ENCODE measurements around the gene KNSTRN.

Gene KNSTRN

GRCh38 chr15:40365624-40366456 lies 16.7 kb upstream of the KNSTRN start:
- Histone ChIP-seq H3K27ac (no peak overlapping the region), H3K9me3 (no peaks in the 10 kb centered on the region), H3K4me3 (ENCODE audit: low read depth in 1 of 2, low read length in 1 of 2) (no peak overlapping the region), H3K36me3 (peaks cover 16% of the 10 kb centered on the region), H3K4me1 (ENCODE audit: control insufficient read depth in 1 of 2, insufficient read depth in 1 of 2, low read depth in 1 of 2, low read length in 1 of 2) (peaks cover 19 to 21% of the 10 kb centered on the region in 2 experiments), H3K27me3 (no peaks in the 10 kb centered on the region)
- TF ChIP-seq, protein P1, sequence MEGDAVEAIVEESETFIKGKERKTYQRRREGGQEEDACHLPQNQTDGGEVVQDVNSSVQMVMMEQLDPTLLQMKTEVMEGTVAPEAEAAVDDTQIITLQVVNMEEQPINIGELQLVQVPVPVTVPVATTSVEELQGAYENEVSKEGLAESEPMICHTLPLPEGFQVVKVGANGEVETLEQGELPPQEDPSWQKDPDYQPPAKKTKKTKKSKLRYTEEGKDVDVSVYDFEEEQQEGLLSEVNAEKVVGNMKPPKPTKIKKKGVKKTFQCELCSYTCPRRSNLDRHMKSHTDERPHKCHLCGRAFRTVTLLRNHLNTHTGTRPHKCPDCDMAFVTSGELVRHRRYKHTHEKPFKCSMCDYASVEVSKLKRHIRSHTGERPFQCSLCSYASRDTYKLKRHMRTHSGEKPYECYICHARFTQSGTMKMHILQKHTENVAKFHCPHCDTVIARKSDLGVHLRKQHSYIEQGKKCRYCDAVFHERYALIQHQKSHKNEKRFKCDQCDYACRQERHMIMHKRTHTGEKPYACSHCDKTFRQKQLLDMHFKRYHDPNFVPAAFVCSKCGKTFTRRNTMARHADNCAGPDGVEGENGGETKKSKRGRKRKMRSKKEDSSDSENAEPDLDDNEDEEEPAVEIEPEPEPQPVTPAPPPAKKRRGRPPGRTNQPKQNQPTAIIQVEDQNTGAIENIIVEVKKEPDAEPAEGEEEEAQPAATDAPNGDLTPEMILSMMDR (IDR thresholded peaks at IDR 0.05): no peak

GRCh38 chr15:40366457-40367370 lies 15.8 kb upstream of the KNSTRN start:
- TF ChIP-seq, protein P1 (IDR thresholded peaks at IDR 0.05): no peak
- Histone ChIP-seq H3K27me3 (no peaks in the 10 kb centered on the region), H3K36me3 (peaks cover 12% of the 10 kb centered on the region), H3K27ac (peak overlapping the region; percentile 84), H3K4me1 (ENCODE audit: control insufficient read depth in 1 of 2, insufficient read depth in 1 of 2, low read depth in 1 of 2, low read length in 1 of 2) (peaks cover 19 to 21% of the 10 kb centered on the region in 2 experiments), H3K9me3 (no peaks in the 10 kb centered on the region), H3K4me3 (ENCODE audit: low read depth in 1 of 2, low read length in 1 of 2) (peak overlapping the region; percentile 74 to 83)

DNA sequence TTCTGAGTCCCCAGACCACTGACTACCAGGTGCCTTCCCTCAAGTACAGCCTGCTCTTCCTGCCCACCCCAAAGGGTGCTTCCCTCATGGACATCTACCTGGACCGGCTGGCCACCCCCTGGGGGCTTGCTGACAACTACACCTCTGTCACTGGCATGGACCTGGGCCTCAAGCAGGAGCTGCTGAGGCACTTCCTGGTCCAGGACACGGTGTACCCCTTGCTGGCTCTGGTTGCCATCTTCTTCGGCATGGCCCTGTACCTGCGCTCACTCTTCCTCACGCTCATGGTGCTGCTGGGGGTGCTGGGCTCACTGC lies 15.2 kb upstream of the KNSTRN start:
- H3K9me3 ChIP-seq: no peaks in the 10 kb centered on the region
- peak overlapping the region; percentile 74 to 83 for H3K4me3 ChIP-seq (ENCODE audit: low read depth in 1 of 2, low read length in 1 of 2)
- TF ChIP-seq, protein P1 (IDR thresholded peaks at IDR 0.05): no peak
- peaks cover 19 to 21% of the 10 kb centered on the region in 2 experiments for H3K4me1 ChIP-seq (ENCODE audit: control insufficient read depth in 1 of 2, insufficient read depth in 1 of 2, low read depth in 1 of 2, low read length in 1 of 2)
- H3K27me3 ChIP-seq: no peaks in the 10 kb centered on the region
- H3K36me3 ChIP-seq: peaks cover 9% of the 10 kb centered on the region
- H3K27ac ChIP-seq: peak overlapping the region; percentile 84

- peaks cover 4% of the 10 kb centered on the region for H3K36me3 ChIP-seq
- H3K27ac ChIP-seq: peak overlapping the region; percentile 84
- peak overlapping the region; percentile 74 to 83 for H3K4me3 ChIP-seq (ENCODE audit: low read depth in 1 of 2, low read length in 1 of 2)
- no peaks in the 10 kb centered on the region for H3K27me3 ChIP-seq
- no peaks in the 10 kb centered on the region for H3K9me3 ChIP-seq
- TF ChIP-seq, protein P1 (IDR thresholded peaks at IDR 0.05): peak; percentile 97
- H3K4me1 ChIP-seq (ENCODE audit: control insufficient read depth in 1 of 2, insufficient read depth in 1 of 2, low read depth in 1 of 2, low read length in 1 of 2): peaks cover 23 to 26% of the 10 kb centered on the region in 2 experiments
These were observed 14.6 kb upstream of the KNSTRN start for GRCh38 chr15:40367686-40368611.

All from neutrophil (primary cell).